BLaER1 treated with 17β-estradiol and CSF1 and Interleukin-3, amounts not matched to agents 10 nM and 100 nM (cell line): ENCODE measurements around the gene SLC9A2.

Source experiments
- H3K27ac ChIP-seq, 11 experiments: shearing (Covaris generic); formaldehyde crosslinking; 2 replicates each; pipeline ENCODE4 v1.8.1; 2022
- H3K27me3 ChIP-seq, 11 experiments: shearing (Covaris generic); formaldehyde crosslinking; 2 replicates each; pipeline ENCODE4 v1.8.1; 2022
- H3K36me3 ChIP-seq, 11 experiments: shearing (Covaris generic); formaldehyde crosslinking; 2 replicates each; pipeline ENCODE4 v1.8.1; 2022
- H3K4me1 ChIP-seq, 10 experiments: shearing (Covaris generic); formaldehyde crosslinking; 2 replicates each; pipeline ENCODE4 v1.8.1; 2022
- H3K4me2 ChIP-seq, 11 experiments: shearing (Covaris generic); formaldehyde crosslinking; 2 replicates each; pipeline ENCODE4 v1.8.1; 2022
- H3K4me3 ChIP-seq, 10 experiments: shearing (Covaris generic); formaldehyde crosslinking; 2 replicates each; pipeline ENCODE4 v1.8.1; 2022
- H3K9ac ChIP-seq, 11 experiments: shearing (Covaris generic); formaldehyde crosslinking; 2 replicates each; pipeline ENCODE4 v1.8.1; 2022
- H3K9me3 ChIP-seq, 11 experiments: shearing (Covaris generic); formaldehyde crosslinking; replicated peaks in 1 of 11; 2 replicates each; pipeline ENCODE4 v1.8.1; 2022
- H4K20me1 ChIP-seq, 11 experiments: shearing (Covaris generic); formaldehyde crosslinking; 2 replicates each; pipeline ENCODE4 v1.8.1; 2022
- Cebpa-rat ChIP-seq, 11 experiments: shearing (Covaris generic); IDR thresholded peaks; 2 replicates each; pipeline ENCODE4 v1.8.1; 2022

The SLC9A2 gene

DNA sequence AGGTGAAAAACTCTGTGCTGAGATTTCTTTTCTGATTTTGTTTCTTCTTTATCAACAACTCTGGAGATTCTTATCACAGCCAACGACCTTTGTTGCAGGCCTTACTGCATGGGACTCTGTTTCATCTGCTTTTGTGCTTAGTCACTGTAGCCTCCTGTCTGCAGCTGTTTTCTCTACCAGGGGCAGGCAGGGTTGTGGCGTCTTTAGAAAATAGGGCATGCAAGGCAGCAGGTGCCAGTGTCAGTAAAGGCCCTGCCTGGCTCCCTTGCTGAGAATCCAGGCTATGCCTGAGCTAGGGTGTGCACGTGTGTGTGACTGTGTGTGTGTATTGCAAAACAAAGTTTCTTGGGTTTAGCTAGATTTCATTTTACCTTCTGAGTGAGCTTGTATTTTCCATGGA is 14.6 kb upstream of the SLC9A2 start:
- no peak for TF ChIP-seq Cebpa-rat (IDR thresholded peaks at IDR 0.05)
- peak overlapping the region in 3 of 11 experiments; percentile 5 to 35 (median 30); a peak in 1 of 22 replicates for H3K4me2 ChIP-seq
- no peaks in the 10 kb centered on the region for H3K36me3 ChIP-seq
- H3K9ac ChIP-seq, result no peak overlapping the region
- peaks cover 0 to 13% (median 7%) of the 10 kb centered on the region in 11 experiments; a peak in 11 of 22 replicates for H3K9me3 ChIP-seq
- no peak overlapping the region for H3K27ac ChIP-seq
- no peaks in the 10 kb centered on the region for H3K27me3 ChIP-seq
- peaks cover 0 to 9% (median 0%) of the 10 kb centered on the region in 10 experiments; a peak in 6 of 20 replicates for H3K4me1 ChIP-seq
- H3K4me3 ChIP-seq, result no peak overlapping the region
- H4K20me1 ChIP-seq, result no peaks in the 10 kb centered on the region

- H3K27ac ChIP-seq, result no peak overlapping the region
Measured at GRCh38 chr2:102606353-102606752, 13.0 kb upstream of the SLC9A2 start.

GRCh38 chr2:102615620-102616436 is 3.5 kb upstream of the SLC9A2 start:
- H3K36me3 ChIP-seq, result no peaks in the 10 kb centered on the region
- no peak for TF ChIP-seq Cebpa-rat (IDR thresholded peaks at IDR 0.05)
- no peak overlapping the region for H3K27ac ChIP-seq
- peaks cover 47 to 50% (median 49%) of the 10 kb centered on the region in 11 experiments for H3K27me3 ChIP-seq
- H3K9ac ChIP-seq, result no peak overlapping the region
- peaks cover 8 to 17% (median 16%) of the 10 kb centered on the region in 10 experiments; a peak in 15 of 20 replicates for H3K4me1 ChIP-seq
- H3K4me2 ChIP-seq, result no peak overlapping the region
- H3K4me3 ChIP-seq, result no peak overlapping the region
- peaks cover 0 to 8% (median 0%) of the 10 kb centered on the region in 11 experiments; a peak in 3 of 22 replicates for H3K9me3 ChIP-seq
- H4K20me1 ChIP-seq, result peaks cover 0 to 21% (median 11%) of the 10 kb centered on the region in 11 experiments; a peak in 9 of 22 replicates

More at GRCh38 chr2:102606353-102606752, 13.0 kb upstream of the SLC9A2 start:
- Histone ChIP-seq H3K4me1 (peaks cover 0 to 9% (median 0%) of the 10 kb centered on the region in 10 experiments; a peak in 6 of 20 replicates), H3K4me2 (no peak overlapping the region), H3K4me3 (no peak overlapping the region), H3K9ac (no peak overlapping the region), H3K27me3 (no peaks in the 10 kb centered on the region), H3K9me3 (peaks cover 0 to 6% (median 3%) of the 10 kb centered on the region in 11 experiments; a peak in 9 of 22 replicates), H4K20me1 (no peaks in the 10 kb centered on the region), H3K36me3 (no peaks in the 10 kb centered on the region)
- TF ChIP-seq Cebpa-rat (IDR thresholded peaks at IDR 0.05), result no peak

DNA sequence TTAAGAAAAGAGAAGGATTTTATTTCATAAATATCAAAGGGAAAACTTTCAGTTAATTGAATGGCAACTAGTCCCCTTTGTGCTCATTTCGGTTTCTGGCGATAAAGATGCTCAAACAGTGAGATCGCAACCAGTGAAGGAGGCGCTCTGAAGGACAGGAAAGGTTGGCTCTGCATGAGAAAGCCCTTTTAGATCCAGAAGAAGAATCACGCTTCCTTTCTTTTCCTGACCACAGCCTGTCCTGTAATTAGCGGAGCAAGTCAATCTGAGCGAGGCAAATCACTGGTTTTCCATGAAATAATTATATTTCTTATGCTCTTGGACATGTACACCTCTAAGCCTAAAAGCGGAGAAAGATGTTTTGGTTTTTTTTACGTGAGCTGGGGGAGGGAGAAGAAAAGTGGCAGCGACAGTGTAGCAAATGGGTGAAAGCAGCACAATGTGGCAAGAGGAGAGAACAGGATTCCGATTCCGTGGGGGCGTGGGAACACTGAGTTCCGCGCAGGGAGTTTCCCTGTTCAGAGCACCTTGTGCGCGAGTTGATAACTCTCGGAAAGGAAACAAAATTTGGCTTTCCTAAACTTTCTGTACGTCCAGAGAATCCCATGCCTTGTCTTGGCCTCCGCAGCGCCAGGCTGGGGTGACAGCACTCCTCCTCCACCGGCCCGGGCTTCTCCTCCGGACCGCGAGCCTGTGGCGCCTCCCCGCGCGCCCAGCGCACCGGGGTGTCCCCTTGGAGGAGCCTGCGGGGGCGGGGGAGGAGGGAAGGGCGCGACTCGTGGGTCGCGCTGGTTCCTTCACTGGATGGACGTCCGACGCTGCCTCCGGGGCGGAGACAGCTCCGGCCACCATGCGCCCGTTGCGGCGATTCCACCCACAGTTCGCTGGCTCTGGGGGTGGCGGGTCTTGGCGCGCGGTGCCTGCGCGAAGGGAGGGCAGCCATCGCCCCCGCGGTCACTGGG is 620 bp upstream of the SLC9A2 start:
- H3K4me3 ChIP-seq, result peak overlapping the region; percentile 52 to 70 (median 60)
- H3K4me2 ChIP-seq, result peak overlapping the region; percentile 89 to 98 (median 93)
- H3K27me3 ChIP-seq, result peaks cover 55 to 64% (median 59%) of the 10 kb centered on the region in 11 experiments
- peaks cover 8 to 17% (median 16%) of the 10 kb centered on the region in 10 experiments; a peak in 15 of 20 replicates for H3K4me1 ChIP-seq
- H3K27ac ChIP-seq, result no peak overlapping the region
- H3K9me3 ChIP-seq, result peaks cover 0 to 8% (median 0%) of the 10 kb centered on the region in 11 experiments; a peak in 2 of 22 replicates
- H3K36me3 ChIP-seq, result no peaks in the 10 kb centered on the region
- peaks cover 0 to 21% (median 11%) of the 10 kb centered on the region in 11 experiments; a peak in 9 of 22 replicates for H4K20me1 ChIP-seq
- peak overlapping the region in 3 of 11 experiments; percentile 28 to 43 (median 33); a peak in 5 of 22 replicates for H3K9ac ChIP-seq
- no peak for TF ChIP-seq Cebpa-rat (IDR thresholded peaks at IDR 0.05)

DNA sequence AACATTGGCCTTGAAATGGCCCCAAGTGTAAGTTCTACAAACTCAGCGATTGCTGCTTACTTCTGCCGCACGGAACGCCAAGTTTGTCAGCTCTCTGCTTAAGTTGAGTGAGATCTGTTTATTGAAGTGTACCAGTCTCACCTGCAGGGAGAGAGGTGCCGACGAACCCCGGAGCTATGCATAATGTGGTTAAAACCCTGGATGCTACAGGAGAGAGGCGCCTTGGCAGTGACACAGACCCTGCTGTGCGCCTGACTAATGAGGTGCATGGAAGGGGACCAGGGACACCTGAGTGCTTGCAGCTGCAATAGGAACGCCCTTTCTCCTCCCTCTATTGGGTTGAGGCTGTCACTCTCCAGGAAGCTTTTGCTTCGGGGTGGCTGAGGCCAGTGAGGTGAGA is 979 bp downstream of the SLC9A2 start:
- Histone ChIP-seq H3K9ac (no peak overlapping the region), H3K9me3 (peaks cover 0 to 8% (median 0%) of the 10 kb centered on the region in 11 experiments; a peak in 2 of 22 replicates), H3K4me1 (peaks cover 8 to 17% (median 16%) of the 10 kb centered on the region in 10 experiments; a peak in 15 of 20 replicates), H3K36me3 (no peaks in the 10 kb centered on the region), H3K27ac (no peak overlapping the region), H4K20me1 (peaks cover 0 to 21% (median 11%) of the 10 kb centered on the region in 11 experiments; a peak in 9 of 22 replicates), H3K4me3 (no peak overlapping the region), H3K27me3 (peaks cover 55 to 64% (median 59%) of the 10 kb centered on the region in 11 experiments), H3K4me2 (no peak overlapping the region)
- no peak for TF ChIP-seq Cebpa-rat (IDR thresholded peaks at IDR 0.05)

- TF ChIP-seq Cebpa-rat (IDR thresholded peaks at IDR 0.05), result no peak
- H3K4me2 ChIP-seq, result no peak overlapping the region
- peaks cover 47 to 57% (median 52%) of the 10 kb centered on the region in 11 experiments for H3K27me3 ChIP-seq
- no peak overlapping the region for H3K27ac ChIP-seq
- H3K9ac ChIP-seq, result no peak overlapping the region
- no peak overlapping the region for H3K4me3 ChIP-seq
- H4K20me1 ChIP-seq, result peaks cover 0 to 21% (median 11%) of the 10 kb centered on the region in 11 experiments; a peak in 9 of 22 replicates
- peaks cover 0 to 12% (median 0%) of the 10 kb centered on the region in 11 experiments; a peak in 4 of 22 replicates for H3K9me3 ChIP-seq
- H3K36me3 ChIP-seq, result no peaks in the 10 kb centered on the region
- peaks cover 8 to 17% (median 16%) of the 10 kb centered on the region in 10 experiments; a peak in 15 of 20 replicates for H3K4me1 ChIP-seq
Measured at GRCh38 chr2:102621630-102622029, 2.3 kb downstream of the SLC9A2 start.

DNA sequence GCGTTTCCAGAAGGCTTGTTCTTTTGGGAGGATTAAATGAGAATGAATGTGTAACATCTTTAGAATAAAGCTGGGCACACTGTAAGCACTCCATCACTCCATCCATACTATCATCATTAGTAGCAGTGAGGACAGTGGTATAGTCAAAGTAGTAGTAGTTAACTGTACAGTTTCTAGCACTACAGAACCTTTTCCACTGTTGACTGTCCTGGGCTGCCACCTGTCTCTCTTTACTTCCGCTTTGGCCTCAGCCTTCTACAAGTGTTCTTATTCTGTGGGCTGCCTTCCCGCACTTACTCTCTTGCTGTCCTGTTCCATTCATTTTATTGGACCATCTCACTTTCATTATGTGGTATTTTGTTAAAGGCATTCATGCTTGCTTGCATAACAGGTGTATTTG is 3.3 kb downstream of the SLC9A2 start:
- TF ChIP-seq Cebpa-rat (IDR thresholded peaks at IDR 0.05), result no peak
- Histone ChIP-seq H3K27me3 (peaks cover 37 to 47% (median 42%) of the 10 kb centered on the region in 11 experiments), H3K4me1 (peaks cover 8 to 17% (median 16%) of the 10 kb centered on the region in 10 experiments; a peak in 15 of 20 replicates), H3K27ac (no peak overlapping the region), H3K9ac (no peak overlapping the region), H3K4me2 (no peak overlapping the region), H4K20me1 (peaks cover 0 to 21% (median 11%) of the 10 kb centered on the region in 11 experiments; a peak in 9 of 22 replicates), H3K9me3 (peaks cover 0 to 12% (median 0%) of the 10 kb centered on the region in 11 experiments; a peak in 4 of 22 replicates), H3K4me3 (no peak overlapping the region), H3K36me3 (no peaks in the 10 kb centered on the region)

DNA sequence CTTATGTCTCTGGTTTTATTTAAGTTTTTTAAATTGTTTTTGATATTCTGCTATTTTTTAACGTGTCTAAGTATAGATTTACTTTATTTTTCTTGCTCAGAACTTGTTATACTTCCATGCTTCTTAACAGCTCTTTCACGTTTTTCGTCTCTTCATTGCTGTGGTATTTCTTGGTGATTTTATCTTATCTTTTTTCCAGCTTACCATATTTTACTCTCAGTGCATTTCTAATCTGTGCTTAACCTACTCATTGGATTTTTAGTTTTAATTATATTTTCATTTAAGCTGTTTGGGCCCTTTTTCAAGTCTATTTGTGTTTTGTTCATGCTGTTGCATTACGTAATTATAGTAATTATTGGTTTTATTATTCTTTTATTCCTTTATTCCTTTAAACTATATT is 11.1 kb downstream of the SLC9A2 start:
- Histone ChIP-seq H4K20me1 (no peaks in the 10 kb centered on the region), H3K27me3 (no peaks in the 10 kb centered on the region), H3K9me3 (peaks cover 0 to 4% (median 0%) of the 10 kb centered on the region in 11 experiments; a peak in 2 of 22 replicates), H3K4me3 (no peak overlapping the region), H3K4me2 (no peak overlapping the region), H3K36me3 (no peaks in the 10 kb centered on the region), H3K27ac (no peak overlapping the region), H3K4me1 (no peaks in the 10 kb centered on the region), H3K9ac (no peak overlapping the region)
- TF ChIP-seq Cebpa-rat (IDR thresholded peaks at IDR 0.05), result no peak
